Ascending aorta (tissue), 2 donors: Measurements from ENCODE around the gene CCDC7. TPM values are rescaled to one million over a fixed set of nuclear protein-coding genes. Genes with fewer than 3 reads are reported as not detected.
"Not testable (repeated sequence)": the region's sequence is repeated elsewhere in the genome, so short reads cannot be mapped to it uniquely, and the experiment has no call there.

ENCODE experiments used
- DNase-seq, 2 donors: peaks; one replicate each; pipeline ENCODE4 v3.0.0-alpha.2; 2019; ENCODE audit warnings: low spot score in 2 of 2
- H3K27ac ChIP-seq, 2 donors: fragments of 200-600 bp; sonication (generic); one replicate each; pipeline ENCODE4 v1.5.1; 2016 to 2017; ENCODE audit warnings: mild to moderate bottlenecking in 1 of 2
- H3K27me3 ChIP-seq: fragments of 200-600 bp; sonication (generic); one replicate; pipeline ENCODE4 v1.5.1; 2017
- H3K36me3 ChIP-seq, 2 donors: fragments of 200-600 bp; sonication (generic); one replicate each; pipeline ENCODE4 v1.5.1; 2016
- H3K4me1 ChIP-seq, 2 donors: fragments of 200-600 bp; sonication (generic); one replicate each; pipeline ENCODE4 v1.5.1; 2016 to 2017; ENCODE audit warnings: mild to moderate bottlenecking in 1 of 2
- H3K4me3 ChIP-seq, 2 donors: fragments of 200-600 bp; sonication (generic); one replicate each; pipeline ENCODE4 v1.5.1; 2016 to 2017; ENCODE audit warnings: mild to moderate bottlenecking in 1 of 2
- H3K9me3 ChIP-seq, 2 donors: fragments of 200-600 bp; sonication (generic); one replicate each; pipeline ENCODE4 v1.5.1; 2016
- intact Hi-C: fragments of 100-400 bp; cut with DNase I; formaldehyde crosslinking; loops from one replicate; pipeline ENCODE4 v1.15.1; 2023
- total RNA-seq: library from RNA; depleted of rRNA; stranded (reverse); fragments of >200 nt; gene quantifications from one replicate; pipeline ENCODE4 v1.1.0, GENCODE V29; 2016
- TF ChIP-seq, protein P1 (sequence below), 3 experiments: fragments of 200-600 bp in 2 of 3; fragments of 450-650 bp in 1 of 3; sonication (generic) in 2 of 3; IDR thresholded peaks; one replicate each; pipeline ENCODE4 v1.5.1; 2016 to 2019; ENCODE audit warnings: antibody characterized with exemption in 3 of 3, mild to moderate bottlenecking in 1 of 3, moderate library complexity in 1 of 3

The CCDC7 gene
- 56.9 TPM for total RNA-seq

DNA sequence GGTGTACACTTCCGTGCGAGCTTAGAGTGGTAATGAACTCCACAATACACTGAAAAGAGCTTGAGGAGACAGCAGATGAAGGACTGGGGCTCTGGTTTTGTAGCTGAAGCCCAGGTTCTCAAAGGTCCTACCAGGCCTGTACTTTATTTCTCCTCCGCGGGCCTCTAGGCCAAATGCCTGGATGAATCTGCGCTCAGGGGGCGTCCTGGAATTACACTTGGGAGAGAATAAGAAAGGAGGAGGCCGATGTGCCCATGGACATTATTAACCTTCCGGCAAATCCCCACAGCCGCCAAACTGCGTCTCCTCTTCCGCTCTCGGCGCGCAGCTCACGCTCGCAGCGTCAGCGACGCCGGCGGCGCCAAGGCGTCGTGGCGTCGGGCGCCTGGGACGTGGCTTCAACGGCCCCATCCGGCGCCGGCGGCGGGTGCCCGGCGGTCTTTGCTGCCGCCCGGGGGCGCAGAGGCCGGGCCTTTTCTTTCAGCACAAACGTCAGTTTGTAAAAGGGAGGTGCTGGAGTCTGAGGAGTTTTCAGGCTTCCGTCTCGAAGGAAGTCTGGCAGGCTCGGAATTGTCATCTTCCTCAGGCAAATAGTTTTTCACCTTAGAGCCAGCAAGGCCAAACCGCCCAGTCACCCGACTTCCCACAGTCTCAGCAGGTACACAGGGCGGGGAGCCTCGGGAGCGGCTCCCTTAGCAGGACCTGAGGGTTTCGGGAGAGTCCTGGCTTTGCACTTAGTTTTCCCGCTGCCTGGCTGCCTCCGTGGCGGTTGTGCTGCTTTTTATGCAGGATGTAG lies at the start of gene CCDC7:
Gene CCDC7, plus strand, starts transcription at position 401 of the 796 bp plus-strand sequence. CDS start 5,503 bp downstream, outside the sequence.
- DNase-seq = peak; percentile 29 to 92
- peak within 1 kb of the TSS; percentile 85 to 86 for H3K4me3 ChIP-seq
- H3K36me3 ChIP-seq = no peaks in the 10 kb centered on the region
- H3K4me1 ChIP-seq = peaks cover 0 to 12% of the 10 kb centered on the region in 2 donors
- H3K27me3 ChIP-seq = no peaks in the 10 kb centered on the region
- no peaks in the 10 kb centered on the region for H3K9me3 ChIP-seq
- intact Hi-C loops = loop anchor here (2.0 to 10.0 kb wide), 3 partner anchors 31 to 559 kb away; no protein-coding TSS in a partner anchor
- peak within 1 kb of the TSS; percentile 98 to 99 for H3K27ac ChIP-seq
- TF ChIP-seq, protein P1, sequence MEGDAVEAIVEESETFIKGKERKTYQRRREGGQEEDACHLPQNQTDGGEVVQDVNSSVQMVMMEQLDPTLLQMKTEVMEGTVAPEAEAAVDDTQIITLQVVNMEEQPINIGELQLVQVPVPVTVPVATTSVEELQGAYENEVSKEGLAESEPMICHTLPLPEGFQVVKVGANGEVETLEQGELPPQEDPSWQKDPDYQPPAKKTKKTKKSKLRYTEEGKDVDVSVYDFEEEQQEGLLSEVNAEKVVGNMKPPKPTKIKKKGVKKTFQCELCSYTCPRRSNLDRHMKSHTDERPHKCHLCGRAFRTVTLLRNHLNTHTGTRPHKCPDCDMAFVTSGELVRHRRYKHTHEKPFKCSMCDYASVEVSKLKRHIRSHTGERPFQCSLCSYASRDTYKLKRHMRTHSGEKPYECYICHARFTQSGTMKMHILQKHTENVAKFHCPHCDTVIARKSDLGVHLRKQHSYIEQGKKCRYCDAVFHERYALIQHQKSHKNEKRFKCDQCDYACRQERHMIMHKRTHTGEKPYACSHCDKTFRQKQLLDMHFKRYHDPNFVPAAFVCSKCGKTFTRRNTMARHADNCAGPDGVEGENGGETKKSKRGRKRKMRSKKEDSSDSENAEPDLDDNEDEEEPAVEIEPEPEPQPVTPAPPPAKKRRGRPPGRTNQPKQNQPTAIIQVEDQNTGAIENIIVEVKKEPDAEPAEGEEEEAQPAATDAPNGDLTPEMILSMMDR (IDR thresholded peaks at IDR 0.05) = peak; percentile 24 to 47 (median 41)

DNA sequence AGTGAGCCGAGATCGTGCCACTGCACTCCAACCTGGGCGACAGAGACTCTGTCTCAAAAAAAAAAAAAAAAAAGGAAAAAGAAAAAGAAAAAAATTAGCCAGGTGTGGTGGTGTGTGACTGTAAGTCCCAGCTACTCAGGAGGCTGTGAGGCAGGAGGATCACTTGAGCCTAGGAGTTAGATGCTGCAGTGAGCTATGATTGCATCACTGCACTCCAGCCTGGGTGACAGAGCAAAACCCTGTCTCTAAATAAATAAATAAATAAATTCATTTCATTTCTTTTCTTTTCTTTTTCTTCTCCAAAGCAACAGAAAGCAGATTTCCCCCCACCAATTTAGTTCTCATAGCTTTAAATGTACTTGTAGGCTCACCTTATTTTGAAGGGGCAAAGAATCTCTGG lies 48.8 kb upstream of the CCDC7 start:
- intact Hi-C loops, H3K36me3 ChIP-seq, H3K4me1 ChIP-seq, H3K27me3 ChIP-seq, H3K9me3 ChIP-seq, DNase-seq, H3K27ac ChIP-seq, H3K4me3 ChIP-seq: not testable (repeated sequence)

DNA sequence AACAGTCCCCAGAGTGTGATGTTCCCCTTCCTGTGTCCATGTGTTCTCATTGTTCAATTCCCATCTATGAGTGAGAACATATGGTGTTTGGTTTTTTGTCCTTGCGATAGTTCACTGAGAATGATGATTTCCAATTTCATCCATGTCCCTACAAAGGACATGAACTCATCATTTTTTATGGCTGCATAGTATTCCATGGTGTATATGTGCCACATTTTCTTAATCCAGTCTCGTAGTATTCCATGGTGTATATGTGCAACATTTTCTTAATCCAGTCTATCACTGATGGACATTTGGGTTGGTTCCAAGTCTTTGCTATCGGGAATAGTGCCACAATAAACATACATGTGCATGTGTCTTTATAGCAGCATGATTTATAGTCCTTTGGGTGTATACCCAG lies 46.2 kb upstream of the CCDC7 start:
- DNase-seq, H3K9me3 ChIP-seq, H3K27me3 ChIP-seq, H3K4me3 ChIP-seq, H3K36me3 ChIP-seq, H3K4me1 ChIP-seq, H3K27ac ChIP-seq, intact Hi-C loops: not testable (repeated sequence)

DNA sequence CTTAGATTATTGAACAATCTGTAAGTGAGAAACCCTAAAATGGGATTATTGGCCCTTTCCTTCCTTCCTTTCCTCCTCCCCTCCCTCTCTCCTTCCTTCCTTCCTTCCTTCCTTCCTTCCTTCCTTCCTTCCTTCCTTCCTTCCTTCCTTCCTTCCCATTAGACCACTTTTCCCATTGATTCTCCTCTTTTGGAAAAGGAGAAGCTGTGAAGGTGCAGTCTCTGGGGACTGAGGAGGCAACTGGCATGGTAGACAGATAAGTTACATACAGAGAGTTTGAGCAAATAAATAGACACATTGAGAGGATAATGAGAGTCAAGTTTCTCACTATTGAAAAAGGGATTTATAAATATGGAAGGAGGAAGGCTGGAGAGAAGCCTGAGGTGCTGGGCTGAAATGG lies 45.0 kb upstream of the CCDC7 start:
- DNase-seq = no peak
- H3K36me3 ChIP-seq = no peaks in the 10 kb centered on the region
- no peaks in the 10 kb centered on the region for H3K9me3 ChIP-seq
- H3K27me3 ChIP-seq = no peaks in the 10 kb centered on the region
- no peak overlapping the region for H3K4me3 ChIP-seq
- intact Hi-C loops = no loop called here
- H3K4me1 ChIP-seq = no peaks in the 10 kb centered on the region
- no peak overlapping the region for H3K27ac ChIP-seq
- TF ChIP-seq, protein P1 (IDR thresholded peaks at IDR 0.05) = no peak

DNA sequence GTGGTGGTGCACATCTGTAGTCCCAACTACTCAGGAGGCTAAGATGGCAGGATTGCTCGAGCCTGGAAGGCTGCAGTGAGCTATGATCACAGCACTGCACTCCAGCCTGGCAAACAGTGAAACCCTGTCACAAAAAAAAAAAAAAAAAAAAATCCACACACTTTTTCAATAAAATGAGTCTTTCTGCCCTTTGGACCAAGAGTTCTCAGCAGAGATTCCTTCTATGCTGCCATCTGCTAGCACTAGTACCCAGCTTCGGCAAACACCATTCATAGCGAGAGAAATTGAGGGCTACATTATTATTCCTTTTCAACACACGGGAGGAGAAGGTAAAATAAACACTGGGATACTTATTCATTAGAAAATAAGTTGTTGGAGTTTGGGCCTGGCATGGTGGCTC lies 43.4 kb upstream of the CCDC7 start:
- no peak for DNase-seq
- Histone ChIP-seq H3K9me3 (no peaks in the 10 kb centered on the region), H3K36me3 (no peaks in the 10 kb centered on the region), H3K27me3 (no peaks in the 10 kb centered on the region), H3K27ac (no peak overlapping the region), H3K4me3 (no peak overlapping the region), H3K4me1 (no peaks in the 10 kb centered on the region)
- intact Hi-C loops = no loop called here
- TF ChIP-seq, protein P1 (IDR thresholded peaks at IDR 0.05) = no peak

DNA sequence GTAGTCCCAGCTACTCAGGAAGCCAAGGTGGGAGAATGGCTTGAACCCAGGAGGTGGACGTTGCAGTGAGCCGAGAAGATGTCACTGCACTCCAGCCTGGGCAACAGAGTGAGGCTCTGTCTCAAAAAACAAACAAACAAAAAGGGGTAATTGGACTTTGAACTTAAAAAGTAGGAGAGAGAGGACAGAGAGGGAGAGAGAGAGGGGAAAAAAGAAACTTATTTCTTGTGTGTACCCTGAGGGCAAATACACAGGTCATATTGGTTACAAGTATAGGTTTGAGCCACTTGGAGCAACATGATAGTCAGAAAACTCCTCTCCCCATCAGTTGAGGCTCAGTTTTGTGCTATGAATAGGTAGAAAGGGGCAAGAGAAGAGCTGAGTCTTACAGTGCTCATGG lies 42.8 kb upstream of the CCDC7 start:
- Histone ChIP-seq H3K27me3 (no peaks in the 10 kb centered on the region), H3K4me3 (no peak overlapping the region), H3K9me3 (no peaks in the 10 kb centered on the region), H3K27ac (no peak overlapping the region), H3K36me3 (no peaks in the 10 kb centered on the region), H3K4me1 (no peaks in the 10 kb centered on the region)
- DNase-seq = no peak
- intact Hi-C loops = no loop called here
- TF ChIP-seq, protein P1 (IDR thresholded peaks at IDR 0.05) = no peak
